ENCODE measurements around the gene UNC50. TPM values are rescaled to one million over a fixed set of nuclear protein-coding genes. Genes with fewer than 3 reads are reported as not detected.
A peak's percentile ranks its signal among the peaks of the same experiment; 100 is the strongest.

UNC50 gene
- total RNA-seq, 6 donors from 2014 or later = 28.3 to 65.2 (median 44.6) TPM

- DNase-seq (no peak), ATAC-seq (ENCODE audit: low FRiP score in 2 of 2) (no peak)
- H3K4me1 ChIP-seq = peaks cover 0 to 4% (median 0%) of the 10 kb centered on the region in 4 donors
- H3K27me3 ChIP-seq = no peaks in the 10 kb centered on the region
- no peak overlapping the region for H3K4me3 ChIP-seq
- no peaks in the 10 kb centered on the region for H3K9me3 ChIP-seq
- 69 to 85% methylated on average over 13 of the region's 13 CpGs for WGBS, 2 donors
- H3K27ac ChIP-seq = peak overlapping the region in 1 of 4 donors; percentile 50
- no peak for TF ChIP-seq POLR2A (IDR thresholded peaks at IDR 0.05)
- TF ChIP-seq POLR2AphosphoS5 (IDR thresholded peaks at IDR 0.05) = no peak
- TF ChIP-seq CTCF (IDR thresholded peaks at IDR 0.05) = no peak
- no peak for TF ChIP-seq EP300 (IDR thresholded peaks at IDR 0.05)
- peaks cover 0 to 74% (median 41%) of the 10 kb centered on the region in 4 donors for H3K36me3 ChIP-seq
Observed at GRCh38 chr2:98561902-98562695, 46.3 kb upstream of the UNC50 start.

DNA sequence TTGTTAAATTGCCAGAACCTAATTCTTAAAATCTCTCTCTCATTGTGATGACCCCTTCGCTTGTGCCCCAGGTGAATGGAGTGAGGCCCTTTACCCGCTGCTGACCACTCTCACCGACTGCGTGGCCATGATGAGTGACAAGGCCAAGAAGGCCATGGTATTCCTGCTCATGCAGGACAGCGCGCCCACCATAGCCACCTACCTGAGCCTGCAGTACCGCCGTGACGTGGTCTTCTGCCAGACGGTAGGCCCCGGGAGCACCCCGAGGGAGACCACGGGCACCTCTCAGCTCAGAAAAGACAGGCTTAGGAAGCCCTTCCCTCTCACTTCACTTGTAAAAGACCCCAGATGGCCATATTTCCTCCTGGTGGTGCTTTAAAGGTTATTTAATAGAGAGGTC is 45.0 kb upstream of the UNC50 start:
- no peak for ATAC-seq (ENCODE audit: low FRiP score in 2 of 2)
- H3K9me3 ChIP-seq = no peaks in the 10 kb centered on the region
- H3K27ac ChIP-seq = no peak overlapping the region
- H3K36me3 ChIP-seq = peaks cover 5 to 74% (median 47%) of the 10 kb centered on the region in 4 donors
- H3K4me3 ChIP-seq = no peak overlapping the region
- DNase-seq = no peak
- H3K27me3 ChIP-seq = no peaks in the 10 kb centered on the region
- 95 to 97% methylated on average over 13 of the region's 13 CpGs for WGBS, 2 donors
- H3K4me1 ChIP-seq = peaks cover 0 to 4% (median 0%) of the 10 kb centered on the region in 4 donors
- TF ChIP-seq POLR2A (IDR thresholded peaks at IDR 0.05) (no peak), EP300 (IDR thresholded peaks at IDR 0.05) (no peak), POLR2AphosphoS5 (IDR thresholded peaks at IDR 0.05) (no peak), CTCF (IDR thresholded peaks at IDR 0.05) (no peak)

- Histone ChIP-seq H3K36me3 (peaks cover 5 to 74% (median 53%) of the 10 kb centered on the region in 4 donors), H3K27me3 (no peaks in the 10 kb centered on the region), H3K4me1 (peaks cover 0 to 4% (median 0%) of the 10 kb centered on the region in 4 donors), H3K4me3 (no peak overlapping the region), H3K9me3 (no peaks in the 10 kb centered on the region), H3K27ac (no peak overlapping the region)
- TF ChIP-seq POLR2AphosphoS5 (IDR thresholded peaks at IDR 0.05) (no peak), POLR2A (IDR thresholded peaks at IDR 0.05) (no peak), CTCF (IDR thresholded peaks at IDR 0.05) (no peak), EP300 (IDR thresholded peaks at IDR 0.05) (no peak)
- ATAC-seq (ENCODE audit: low FRiP score in 2 of 2) (no peak), DNase-seq (no peak)
- WGBS, 2 donors = 92 to 95% methylated on average over 16 to 17 of the region's 17 CpGs
Observed at GRCh38 chr2:98564541-98565132, 43.8 kb upstream of the UNC50 start.

DNA sequence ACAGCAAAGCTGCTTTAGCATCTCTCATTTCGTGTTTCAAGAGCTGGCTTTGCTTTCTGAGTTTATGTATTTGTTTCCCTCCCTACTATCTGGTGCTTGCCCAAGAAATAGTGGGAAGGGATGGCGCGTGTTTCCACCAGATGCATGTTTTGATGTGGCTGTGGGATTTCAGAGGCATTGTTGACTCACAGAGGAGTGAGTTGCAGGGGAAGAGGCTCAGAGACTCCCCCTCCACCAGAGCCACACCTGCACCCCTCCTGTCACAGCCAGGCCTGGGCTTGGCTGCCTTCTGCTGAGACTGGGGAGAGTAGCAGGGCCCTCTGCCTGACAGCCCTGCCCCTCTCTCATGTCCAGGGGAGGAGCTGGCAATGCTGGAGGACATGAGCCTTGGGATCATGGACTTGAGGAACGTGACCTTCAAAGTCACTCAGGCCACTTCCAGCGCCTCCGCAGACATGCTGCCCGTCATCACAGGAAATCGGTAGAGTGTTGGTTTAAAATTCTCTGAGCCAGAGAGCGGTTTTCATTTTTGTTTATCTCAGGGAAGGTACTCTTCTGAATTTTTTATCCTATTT is 43.0 kb upstream of the UNC50 start:
- DNase-seq = no peak
- Histone ChIP-seq H3K4me1 (peaks cover 0 to 4% (median 0%) of the 10 kb centered on the region in 4 donors), H3K27ac (no peak overlapping the region), H3K9me3 (no peaks in the 10 kb centered on the region), H3K36me3 (peaks cover 9 to 76% (median 59%) of the 10 kb centered on the region in 4 donors), H3K4me3 (no peak overlapping the region), H3K27me3 (no peaks in the 10 kb centered on the region)
- WGBS, 2 donors = 93 to 94% methylated on average over 9 of the region's 9 CpGs
- ATAC-seq (ENCODE audit: low FRiP score in 2 of 2) = no peak
- TF ChIP-seq EP300 (IDR thresholded peaks at IDR 0.05) = no peak
- TF ChIP-seq CTCF (IDR thresholded peaks at IDR 0.05) = no peak
